ENCODE data around the gene OGFOD2.

Gene OGFOD2

DNA sequence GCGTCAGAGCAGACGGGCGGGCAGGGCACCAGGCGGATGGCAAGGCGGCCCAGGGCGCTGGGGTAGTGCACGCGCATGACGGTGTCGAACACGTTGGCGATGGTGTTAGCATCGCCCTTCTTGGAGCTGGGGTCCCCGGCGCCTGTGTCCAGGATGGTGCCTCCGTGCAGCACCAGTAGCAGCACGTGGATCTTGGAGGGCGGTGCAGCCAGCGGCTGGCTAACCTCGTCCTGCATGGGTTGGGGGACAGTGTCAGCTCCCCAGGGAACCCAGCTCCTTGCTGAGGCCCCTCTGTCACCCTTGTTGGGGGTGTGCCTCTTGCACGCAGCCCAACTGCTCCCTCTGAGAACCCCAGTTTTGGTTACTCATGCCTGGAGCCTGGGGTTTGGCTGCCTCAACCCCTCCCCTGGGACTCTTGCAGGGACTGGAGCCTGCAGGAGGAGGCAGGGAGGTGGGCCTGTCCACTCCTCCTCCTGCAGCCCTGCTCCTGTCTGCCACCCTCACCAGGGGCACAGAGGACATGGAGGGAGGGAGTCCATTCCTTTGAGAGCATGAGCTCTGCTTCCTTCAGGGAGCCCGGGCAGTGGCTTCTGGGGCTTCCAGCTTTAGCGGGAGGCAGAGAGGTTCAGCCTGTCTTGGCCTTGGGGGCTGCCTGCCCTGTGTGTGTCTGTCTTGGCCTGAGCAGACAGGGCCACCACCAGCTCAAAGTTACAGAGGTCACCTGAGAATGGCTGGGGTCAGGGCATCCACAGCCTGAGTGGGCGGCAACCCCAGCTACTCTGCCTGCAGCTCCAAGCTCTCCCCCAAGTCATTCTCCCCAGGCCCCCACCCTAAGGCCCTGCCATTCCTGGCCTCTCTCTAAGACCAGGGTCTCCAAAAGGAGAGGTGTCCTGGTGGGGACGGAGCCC, 22.6 kb downstream of the OGFOD2 start:
- DNase-seq (ENCODE audit: low read depth): no peak
- H3K4me3 ChIP-seq (ENCODE audit: control insufficient read depth, low read depth, low read length): no peak overlapping the region
- TF ChIP-seq, protein P1, sequence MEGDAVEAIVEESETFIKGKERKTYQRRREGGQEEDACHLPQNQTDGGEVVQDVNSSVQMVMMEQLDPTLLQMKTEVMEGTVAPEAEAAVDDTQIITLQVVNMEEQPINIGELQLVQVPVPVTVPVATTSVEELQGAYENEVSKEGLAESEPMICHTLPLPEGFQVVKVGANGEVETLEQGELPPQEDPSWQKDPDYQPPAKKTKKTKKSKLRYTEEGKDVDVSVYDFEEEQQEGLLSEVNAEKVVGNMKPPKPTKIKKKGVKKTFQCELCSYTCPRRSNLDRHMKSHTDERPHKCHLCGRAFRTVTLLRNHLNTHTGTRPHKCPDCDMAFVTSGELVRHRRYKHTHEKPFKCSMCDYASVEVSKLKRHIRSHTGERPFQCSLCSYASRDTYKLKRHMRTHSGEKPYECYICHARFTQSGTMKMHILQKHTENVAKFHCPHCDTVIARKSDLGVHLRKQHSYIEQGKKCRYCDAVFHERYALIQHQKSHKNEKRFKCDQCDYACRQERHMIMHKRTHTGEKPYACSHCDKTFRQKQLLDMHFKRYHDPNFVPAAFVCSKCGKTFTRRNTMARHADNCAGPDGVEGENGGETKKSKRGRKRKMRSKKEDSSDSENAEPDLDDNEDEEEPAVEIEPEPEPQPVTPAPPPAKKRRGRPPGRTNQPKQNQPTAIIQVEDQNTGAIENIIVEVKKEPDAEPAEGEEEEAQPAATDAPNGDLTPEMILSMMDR (IDR thresholded peaks at IDR 0.05; ENCODE audit: control insufficient read depth, insufficient read depth, low read depth, low read length, missing control alignments): no peak

DNA sequence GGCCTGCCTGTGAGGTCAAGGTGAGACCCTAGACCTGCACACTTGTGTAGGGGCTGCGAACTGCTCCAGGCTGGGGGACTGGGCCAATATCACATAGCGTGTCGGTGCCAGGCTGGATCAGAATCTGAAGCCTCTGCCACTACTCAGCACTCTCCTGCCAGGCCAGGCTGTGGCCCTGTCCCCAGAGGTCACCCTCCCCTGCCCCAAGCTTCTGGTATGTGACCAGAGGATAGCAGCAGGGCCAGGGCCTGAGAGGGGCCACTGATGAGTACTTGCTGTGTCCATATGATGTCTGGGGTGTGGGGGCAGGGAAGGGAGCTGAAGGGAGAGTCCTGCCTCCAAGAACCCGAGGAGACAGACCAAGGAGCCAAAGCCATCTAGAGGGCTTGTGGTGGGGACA, 23.3 kb downstream of the OGFOD2 start:
- TF ChIP-seq, protein P1 (IDR thresholded peaks at IDR 0.05; ENCODE audit: control insufficient read depth, insufficient read depth, low read depth, low read length, missing control alignments): no peak
- no peak for DNase-seq (ENCODE audit: low read depth)
- no peak overlapping the region for H3K4me3 ChIP-seq (ENCODE audit: control insufficient read depth, low read depth, low read length)

DNA sequence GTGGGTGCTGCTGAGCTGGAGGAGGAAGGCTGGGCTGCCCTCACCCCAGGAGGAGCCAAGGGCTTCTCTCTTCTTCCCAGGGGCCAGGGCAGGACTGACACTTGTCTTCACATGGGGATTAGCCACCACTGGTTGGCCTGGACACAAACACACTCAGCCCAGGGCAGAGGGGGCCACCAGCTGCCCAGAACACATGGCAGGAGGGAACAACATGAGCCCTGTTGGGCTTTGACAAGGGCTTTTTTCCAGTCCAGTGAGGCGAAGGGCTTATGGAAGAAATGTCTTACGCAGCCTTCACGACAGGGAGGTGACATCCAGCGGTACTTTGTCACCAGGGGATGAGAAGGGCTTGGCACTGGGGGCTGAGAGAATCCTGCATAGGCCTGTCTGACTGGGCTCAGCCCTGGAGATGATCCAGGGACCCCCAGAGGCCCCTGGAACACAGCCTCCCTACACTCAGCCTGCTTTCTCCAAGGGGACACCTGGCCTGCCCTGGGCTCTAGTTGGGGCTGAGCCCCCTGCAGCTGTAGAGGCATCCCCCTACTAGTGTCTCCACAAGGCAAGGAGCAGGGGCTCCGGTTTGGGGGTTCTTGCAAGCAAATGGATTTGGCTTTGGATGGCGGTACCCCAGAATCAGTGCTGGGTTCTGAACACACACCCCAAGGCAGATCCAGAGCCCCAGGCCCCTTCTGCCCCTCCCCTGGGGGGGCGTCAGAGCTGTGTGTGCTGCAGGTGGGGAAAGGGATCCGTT, 24.3 kb downstream of the OGFOD2 start:
- H3K4me3 ChIP-seq (ENCODE audit: control insufficient read depth, low read depth, low read length): no peak overlapping the region
- no peak for DNase-seq (ENCODE audit: low read depth)
- TF ChIP-seq, protein P1 (IDR thresholded peaks at IDR 0.05; ENCODE audit: control insufficient read depth, insufficient read depth, low read depth, low read length, missing control alignments): no peak

DNA sequence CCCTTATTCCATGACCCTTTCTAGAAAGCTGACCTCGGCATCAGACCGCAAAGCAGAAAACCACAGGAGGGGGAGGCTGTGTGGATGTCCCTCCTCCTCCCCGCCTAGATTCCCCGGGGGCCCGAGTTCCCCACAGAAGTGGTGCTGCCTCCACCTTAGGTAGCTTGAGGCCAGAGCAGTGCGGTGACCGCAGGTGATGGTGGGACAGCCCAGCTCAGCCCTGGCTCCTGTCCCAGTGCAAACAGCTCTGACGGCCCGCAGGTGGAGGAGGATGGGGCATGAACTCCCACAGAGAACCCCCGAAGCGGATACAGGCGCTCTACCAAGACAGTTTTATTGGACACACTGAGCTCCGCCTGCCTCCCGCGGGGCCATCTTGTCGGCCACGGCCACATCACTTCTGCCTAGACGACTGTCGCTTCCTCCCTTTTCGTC, 25.0 kb downstream of the OGFOD2 start:
- DNase-seq (ENCODE audit: low read depth): no peak
- no peak overlapping the region for H3K4me3 ChIP-seq (ENCODE audit: control insufficient read depth, low read depth, low read length)
- TF ChIP-seq, protein P1 (IDR thresholded peaks at IDR 0.05; ENCODE audit: control insufficient read depth, insufficient read depth, low read depth, low read length, missing control alignments): no peak

DNA sequence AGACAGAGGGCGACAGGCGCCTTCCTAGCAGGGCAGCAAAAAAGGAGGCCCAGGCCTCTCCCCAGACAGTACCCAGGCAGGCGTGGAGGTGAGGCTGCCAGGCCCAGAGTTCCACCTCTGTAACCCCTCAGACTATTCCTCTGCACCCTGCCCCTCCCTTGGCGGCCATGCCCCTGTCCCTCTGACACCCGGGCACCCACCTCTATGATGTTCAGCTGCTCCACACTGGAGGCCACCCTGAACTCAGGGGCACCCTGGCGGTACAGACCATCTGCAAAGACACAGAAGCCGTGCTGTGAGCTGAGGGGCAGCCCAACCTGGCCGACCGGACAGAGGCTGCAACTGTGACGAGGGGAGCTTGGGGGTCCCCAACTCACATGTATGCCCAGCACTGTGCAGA, 25.5 kb downstream of the OGFOD2 start:
- TF ChIP-seq, protein P1 (IDR thresholded peaks at IDR 0.05; ENCODE audit: control insufficient read depth, insufficient read depth, low read depth, low read length, missing control alignments): no peak
- H3K4me3 ChIP-seq (ENCODE audit: control insufficient read depth, low read depth, low read length): no peak overlapping the region
- DNase-seq (ENCODE audit: low read depth): no peak

DNA sequence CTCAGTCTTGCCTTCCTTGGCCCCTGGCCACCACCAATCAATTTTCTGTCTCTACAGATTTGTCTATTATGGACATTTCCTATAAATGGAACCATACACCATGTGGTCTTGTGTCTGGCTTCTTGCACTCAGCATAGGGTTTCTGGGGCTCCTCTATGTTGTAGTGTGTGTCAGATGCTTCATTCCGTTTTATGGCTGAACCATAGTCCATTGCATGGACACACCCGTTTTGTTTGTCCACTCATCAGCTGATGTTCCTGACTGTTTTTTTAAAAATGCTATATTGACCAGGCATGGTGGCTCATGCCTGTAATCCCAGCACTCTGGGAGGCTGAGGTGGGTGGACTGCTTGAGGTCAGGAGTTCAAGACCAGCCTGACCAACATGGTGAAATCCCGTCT, 26.4 kb downstream of the OGFOD2 start:
- TF ChIP-seq, protein P1 (IDR thresholded peaks at IDR 0.05; ENCODE audit: control insufficient read depth, insufficient read depth, low read depth, low read length, missing control alignments): no peak
- no peak for DNase-seq (ENCODE audit: low read depth)
- H3K4me3 ChIP-seq (ENCODE audit: control insufficient read depth, low read depth, low read length): no peak overlapping the region

All from AG09309 (cell line).